CMK (cell line): ENCODE data around the gene FAM110C.
"Not testable (repeated sequence)": the region's sequence is repeated elsewhere in the genome, so short reads cannot be mapped to it uniquely, and the experiment has no call there.

Experiments
- DNase-seq: peaks from one replicate; pipeline ENCODE4 v3.0.0-alpha.2; 2010; ENCODE audit warnings: low read depth

FAM110C gene, protein sequence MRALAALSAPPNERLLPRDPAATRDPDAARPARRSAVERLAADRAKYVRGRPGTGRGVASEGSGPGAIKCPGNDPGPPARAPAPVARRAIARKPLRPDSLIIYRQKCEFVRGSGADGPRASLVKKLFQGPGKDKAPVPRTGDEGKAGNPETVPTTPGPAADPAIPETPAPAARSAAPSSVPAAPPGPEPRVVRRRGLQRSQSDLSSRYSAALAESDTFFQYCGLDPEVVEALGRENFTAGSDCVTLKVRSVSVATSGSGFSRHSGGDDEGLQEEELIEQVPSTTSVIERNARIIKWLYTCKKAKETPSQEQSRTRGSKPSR

GRCh38 chr2:46471-47345 is at the start of gene FAM110C:
Gene FAM110C, minus strand, starts transcription at chr2:46505. Its CDS starts 120 bp downstream, at chr2:46385.
- no peak for DNase-seq

GRCh38 chr2:92326-92725 is 46.0 kb upstream of the FAM110C start:
- DNase-seq: no peak

- DNase-seq: no peak
Measured at GRCh38 chr2:90645-91312, 44.5 kb upstream of the FAM110C start.

DNA sequence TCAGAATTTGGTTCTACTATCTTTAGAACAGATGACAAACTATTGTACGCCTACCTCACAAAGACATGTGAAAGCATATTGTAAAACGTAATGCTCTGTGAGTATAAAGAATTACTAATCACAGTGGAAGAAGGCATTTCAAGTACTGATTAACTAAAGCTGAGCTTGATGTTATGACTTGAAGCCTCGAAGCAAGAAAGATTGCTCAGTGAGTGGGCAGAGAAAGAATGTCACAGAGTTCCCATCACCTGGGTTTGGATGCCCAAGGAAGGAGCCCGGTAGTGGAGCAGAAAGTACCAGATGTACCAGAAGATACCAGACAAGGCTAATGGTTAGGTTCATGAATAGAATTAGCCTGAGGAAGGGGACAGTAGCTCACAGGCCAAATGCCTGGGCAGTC is 39.5 kb upstream of the FAM110C start:
- DNase-seq: no peak

DNA sequence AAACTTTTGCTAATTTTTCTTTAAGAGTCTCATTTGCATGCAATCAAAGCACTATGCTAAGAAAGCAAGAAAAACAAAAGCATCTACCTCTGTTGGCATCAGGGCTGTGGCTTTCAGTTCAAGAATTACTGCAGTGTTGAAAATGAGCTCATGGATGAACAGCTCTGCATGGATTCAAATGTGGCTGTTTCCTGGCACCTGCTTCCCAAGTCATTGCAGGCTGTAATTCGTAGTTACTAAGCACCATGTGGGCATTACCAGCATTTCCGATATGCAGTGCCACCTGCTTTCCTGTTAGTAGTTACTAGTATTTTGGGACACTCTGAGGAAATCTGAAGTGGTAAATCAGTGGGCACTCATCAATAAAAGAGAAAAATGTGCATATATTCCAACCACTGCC is 37.8 kb upstream of the FAM110C start:
- no peak for DNase-seq

DNA sequence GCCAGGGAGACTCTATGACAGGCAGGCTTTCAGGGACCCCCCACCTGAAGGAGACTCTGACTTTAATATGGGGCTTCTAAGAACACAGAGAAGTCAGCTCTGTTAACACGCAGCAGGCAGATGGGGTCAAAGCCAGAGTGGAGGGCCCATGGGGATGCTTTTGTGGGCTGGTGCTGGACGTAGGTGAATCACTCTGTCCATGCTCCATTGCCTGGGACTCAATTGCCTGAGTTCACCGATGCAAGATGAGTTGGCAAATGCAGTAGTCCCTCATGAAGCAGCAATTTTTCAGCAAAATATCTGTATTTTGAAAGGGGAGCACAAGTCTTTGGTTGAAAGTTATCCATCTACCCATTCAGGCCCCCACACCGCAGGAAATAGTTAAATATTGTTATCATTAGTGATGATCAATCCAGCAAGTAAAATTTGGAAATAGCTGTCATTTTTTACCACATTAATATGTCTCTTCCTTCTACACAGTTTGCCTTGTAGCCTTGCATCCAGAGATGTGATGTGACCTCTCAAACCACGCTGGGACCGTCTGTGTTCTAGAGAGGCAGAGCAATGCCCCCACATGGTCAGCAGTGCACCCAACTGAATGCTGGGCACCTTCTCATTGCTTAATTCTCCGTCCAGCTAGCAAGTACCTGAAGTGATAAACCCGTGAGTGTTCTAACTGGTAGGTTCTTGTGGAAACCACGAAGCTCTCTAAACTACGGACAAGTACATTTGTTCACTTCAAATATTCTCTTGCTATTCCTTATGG is 34.8 kb upstream of the FAM110C start:
- no peak for DNase-seq

- no peak for DNase-seq
Measured at GRCh38 chr2:80378-80777, 34.1 kb upstream of the FAM110C start.

GRCh38 chr2:71309-72035 is 25.2 kb upstream of the FAM110C start:
- DNase-seq: no peak

DNA sequence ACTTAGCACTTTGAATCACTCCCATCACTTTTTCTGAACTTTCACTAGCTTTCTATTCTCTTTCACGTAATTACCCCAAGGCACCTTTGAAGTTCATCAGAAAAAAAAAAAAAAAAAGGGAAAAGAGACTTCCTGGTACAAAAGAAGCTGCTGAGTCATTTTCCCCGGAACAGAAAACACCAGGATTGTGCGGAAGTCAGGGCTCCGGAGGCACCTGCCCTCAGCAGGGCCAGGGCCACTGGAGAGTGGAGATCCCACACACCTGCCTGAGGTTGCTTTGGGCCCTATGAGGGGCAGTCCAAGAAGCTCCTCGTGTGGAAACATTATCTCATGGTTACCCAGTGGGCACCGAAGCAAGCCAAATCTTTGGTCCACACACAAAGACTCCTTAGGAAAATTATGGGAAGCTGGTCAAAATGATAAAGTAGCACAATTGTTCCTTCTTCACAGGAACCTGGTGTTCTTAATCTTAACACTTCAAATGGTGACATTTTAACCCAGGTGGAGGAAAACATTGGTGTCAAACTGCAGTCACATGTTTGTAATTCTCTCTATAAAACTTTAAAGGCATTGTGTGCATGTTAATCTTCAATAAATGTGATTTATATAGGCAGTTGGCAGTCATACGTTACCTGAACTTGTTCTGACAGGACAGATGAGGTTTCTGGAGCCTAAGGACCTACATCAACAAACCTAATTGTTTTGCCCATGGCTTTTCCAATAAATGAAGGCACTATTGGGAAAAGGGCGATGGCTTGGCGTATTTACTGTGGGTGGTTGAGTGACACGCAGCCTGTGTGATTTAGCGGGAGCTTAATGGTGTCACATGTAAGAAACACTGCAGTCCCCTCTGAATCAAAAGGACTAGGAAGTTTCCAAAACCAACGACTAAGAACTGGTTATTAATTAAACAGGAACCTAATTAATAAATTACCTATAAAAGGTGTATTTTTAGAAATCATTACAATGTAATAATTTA is 23.4 kb upstream of the FAM110C start:
- no peak for DNase-seq

DNA sequence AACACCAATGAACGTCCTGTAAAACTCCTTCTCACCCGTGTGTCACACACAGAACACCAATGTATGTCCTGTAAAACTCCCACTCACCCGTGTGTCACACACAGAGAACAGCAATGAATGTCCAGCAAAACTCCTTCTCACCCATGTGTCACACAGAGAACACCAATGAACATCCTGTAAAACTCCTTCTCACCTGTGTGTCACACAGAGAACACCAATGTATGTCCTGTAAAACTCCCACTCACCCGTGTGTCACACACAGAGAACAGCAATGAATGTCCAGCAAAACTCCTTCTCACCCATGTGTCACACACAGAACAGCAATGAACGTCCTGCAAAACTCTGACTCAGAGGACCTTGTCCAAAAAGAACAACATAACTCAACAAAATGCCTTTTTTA is 22.3 kb upstream of the FAM110C start:
- DNase-seq: not testable (repeated sequence)

DNA sequence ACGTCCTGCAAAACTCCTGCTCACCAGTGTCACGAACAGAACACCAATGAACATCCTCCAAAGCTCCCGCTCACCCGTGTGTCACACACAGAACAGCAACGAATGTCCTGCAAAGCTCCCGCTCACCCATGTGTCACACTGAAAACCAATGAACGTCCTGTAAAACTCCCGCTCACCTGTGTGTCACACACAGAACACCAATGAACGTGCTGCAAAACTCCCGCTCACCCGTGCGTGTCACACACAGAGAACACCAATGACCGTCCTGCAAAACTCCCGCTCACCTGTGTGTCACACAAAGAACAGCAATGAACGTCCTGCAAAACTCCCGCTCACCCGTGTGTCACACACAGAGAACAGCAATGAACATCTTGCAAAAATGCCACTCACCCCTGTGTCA is 20.5 kb upstream of the FAM110C start:
- no peak for DNase-seq

- DNase-seq: no peak
Measured at GRCh38 chr2:65121-65520, 18.8 kb upstream of the FAM110C start.

DNA sequence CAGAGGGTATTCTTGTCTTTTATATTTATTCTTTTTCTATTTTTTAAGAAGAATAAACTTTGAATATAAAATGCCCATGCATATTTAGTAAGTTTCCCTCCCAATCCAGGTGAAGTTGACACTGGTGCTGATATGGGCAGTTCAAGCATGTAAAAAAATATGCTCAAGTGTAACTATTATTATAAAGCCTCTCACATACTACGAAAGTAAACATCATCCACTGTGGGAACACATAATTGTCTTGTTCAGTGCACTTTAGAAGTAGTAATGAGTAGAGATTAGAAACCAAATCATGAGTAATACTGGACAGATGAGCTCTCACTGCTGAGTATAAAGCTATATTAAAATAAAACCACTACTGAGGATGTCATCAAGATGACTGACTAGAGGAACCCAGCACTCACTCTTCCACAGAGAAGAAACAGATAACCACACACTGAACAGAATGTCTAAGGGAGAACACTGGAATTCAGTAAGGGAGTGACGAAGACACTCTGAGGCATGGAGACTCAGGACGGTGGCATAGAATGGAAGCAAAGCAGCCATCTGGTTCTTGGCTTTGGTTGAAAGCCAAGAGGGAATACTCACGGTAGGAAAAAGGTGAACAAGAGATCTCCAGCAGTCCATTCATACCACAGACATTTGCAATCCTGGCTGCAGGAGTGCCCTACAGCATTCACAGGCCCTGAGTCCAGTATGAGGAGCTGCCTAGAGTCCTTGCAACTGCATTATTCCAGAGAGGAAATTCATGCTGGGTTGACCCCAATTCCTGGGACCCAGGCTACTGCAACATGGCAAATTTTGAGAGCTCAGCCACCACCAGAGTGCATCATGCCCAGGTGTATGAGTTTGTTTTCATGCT is 9.5 kb upstream of the FAM110C start:
- DNase-seq: no peak

GRCh38 chr2:51613-52012 is 5.3 kb upstream of the FAM110C start:
- no peak for DNase-seq

DNA sequence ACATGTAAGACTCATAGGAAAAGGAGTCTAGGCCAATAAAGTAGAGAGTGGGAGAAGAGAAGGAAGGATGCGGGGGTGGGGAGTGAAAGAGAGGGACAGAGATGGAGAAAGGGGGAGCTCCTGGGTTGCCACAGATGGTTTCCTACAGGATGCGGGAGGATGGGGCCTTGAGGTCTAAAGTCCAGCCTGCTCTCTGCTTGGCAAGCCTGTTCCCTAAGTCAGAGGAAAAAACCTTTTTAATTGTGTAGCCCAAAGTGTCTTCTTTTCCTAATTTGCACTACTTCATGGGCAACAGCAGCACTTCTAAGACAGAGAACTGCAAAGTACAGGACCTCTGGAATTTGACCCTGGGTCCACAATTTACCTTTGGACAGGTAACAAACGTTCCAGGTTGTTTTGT is 1.4 kb upstream of the FAM110C start:
- DNase-seq: no peak

DNA sequence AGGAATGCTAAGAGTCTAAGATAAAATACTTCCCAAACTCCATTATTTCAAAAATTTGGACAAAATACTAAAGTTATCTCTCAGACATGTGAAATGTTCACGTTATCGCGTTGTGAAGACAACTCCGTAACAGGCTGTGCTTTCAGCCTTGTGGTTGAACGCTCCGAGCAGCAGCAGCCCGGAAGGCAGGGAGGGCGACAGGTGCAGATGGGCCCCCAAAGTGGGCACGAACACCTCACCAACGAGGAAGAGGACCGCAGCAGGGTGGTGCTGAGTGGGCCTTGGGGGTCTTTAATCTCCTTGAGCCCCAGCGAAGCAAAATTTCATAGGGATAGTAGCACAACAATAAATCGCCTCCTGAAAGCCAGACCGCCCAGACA is 1.0 kb upstream of the FAM110C start:
- no peak for DNase-seq

DNA sequence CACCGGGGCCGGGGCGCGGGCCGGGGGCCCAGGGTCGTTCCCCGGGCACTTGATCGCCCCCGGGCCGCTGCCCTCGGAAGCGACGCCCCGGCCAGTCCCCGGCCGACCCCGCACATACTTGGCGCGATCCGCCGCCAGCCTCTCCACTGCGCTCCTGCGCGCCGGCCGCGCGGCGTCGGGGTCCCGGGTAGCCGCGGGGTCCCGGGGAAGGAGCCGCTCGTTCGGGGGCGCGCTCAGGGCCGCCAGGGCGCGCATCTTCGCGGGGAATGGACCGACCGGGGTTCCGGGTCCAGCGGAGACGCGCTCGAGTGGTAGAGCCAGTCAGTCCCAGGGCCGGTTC is 204 bp downstream of the FAM110C start:
- DNase-seq: no peak

DNA sequence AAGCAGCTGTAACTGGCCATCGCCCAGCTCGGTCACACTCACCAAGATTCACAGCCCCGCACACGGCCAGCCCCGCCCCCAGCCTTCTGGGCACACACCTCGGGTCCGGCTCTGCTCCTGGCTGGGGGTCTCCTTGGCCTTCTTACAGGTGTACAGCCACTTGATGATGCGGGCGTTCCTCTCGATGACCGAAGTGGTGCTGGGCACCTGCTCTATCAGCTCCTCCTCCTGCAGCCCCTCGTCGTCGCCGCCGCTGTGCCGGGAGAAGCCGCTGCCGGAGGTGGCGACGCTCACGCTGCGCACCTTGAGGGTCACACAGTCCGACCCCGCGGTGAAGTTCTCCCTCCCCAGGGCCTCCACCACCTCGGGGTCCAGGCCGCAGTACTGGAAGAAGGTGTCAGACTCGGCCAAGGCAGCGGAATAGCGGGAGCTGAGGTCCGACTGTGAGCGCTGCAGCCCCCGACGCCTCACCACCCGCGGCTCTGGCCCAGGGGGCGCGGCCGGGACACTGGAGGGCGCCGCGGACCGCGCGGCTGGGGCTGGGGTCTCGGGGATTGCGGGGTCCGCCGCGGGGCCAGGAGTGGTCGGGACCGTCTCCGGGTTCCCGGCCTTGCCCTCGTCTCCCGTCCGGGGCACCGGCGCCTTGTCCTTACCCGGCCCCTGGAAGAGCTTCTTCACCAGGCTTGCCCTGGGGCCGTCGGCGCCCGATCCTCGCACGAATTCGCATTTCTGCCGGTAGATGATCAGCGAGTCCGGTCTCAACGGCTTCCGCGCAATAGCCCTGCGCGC is 769 bp downstream of the FAM110C start:
- DNase-seq: no peak
